Measurements from ENCODE around the gene RAB8B.

DNA sequence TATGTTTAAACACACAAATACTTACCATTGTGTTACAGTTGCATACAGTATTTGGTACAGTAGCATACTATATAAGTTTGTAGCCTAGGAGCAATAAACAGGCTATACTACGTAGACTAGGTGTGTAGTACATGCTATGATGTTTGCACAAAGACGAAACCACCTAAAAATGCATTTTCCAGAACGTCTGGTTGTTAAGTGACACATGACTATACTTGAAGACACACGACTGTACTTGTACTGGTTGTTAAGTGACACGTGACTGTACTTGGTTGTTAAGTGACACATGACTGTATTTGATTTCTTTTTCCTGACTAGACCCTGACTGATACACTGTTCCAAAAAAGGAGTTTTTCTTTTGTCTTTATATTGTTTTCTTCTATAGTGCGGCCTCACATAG, 34.1 kb downstream of the RAB8B start:
- TF ChIP-seq, protein P1, sequence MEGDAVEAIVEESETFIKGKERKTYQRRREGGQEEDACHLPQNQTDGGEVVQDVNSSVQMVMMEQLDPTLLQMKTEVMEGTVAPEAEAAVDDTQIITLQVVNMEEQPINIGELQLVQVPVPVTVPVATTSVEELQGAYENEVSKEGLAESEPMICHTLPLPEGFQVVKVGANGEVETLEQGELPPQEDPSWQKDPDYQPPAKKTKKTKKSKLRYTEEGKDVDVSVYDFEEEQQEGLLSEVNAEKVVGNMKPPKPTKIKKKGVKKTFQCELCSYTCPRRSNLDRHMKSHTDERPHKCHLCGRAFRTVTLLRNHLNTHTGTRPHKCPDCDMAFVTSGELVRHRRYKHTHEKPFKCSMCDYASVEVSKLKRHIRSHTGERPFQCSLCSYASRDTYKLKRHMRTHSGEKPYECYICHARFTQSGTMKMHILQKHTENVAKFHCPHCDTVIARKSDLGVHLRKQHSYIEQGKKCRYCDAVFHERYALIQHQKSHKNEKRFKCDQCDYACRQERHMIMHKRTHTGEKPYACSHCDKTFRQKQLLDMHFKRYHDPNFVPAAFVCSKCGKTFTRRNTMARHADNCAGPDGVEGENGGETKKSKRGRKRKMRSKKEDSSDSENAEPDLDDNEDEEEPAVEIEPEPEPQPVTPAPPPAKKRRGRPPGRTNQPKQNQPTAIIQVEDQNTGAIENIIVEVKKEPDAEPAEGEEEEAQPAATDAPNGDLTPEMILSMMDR (IDR thresholded peaks at IDR 0.05; ENCODE audit: poor library complexity, severe bottlenecking) = no peak
- TF ChIP-seq MXI1 (conservative IDR thresholded peaks at IDR 0.05; ENCODE audit: poor library complexity, severe bottlenecking) = no peak

Measured in neural cell (in vitro differentiated cells).